ENCODE data around the gene FBXW8. TPM values are rescaled to one million over a fixed set of nuclear protein-coding genes. Genes with fewer than 3 reads are reported as not detected.
A peak's percentile ranks its signal among the peaks of the same experiment; 100 is the strongest.

The FBXW8 gene, protein sequence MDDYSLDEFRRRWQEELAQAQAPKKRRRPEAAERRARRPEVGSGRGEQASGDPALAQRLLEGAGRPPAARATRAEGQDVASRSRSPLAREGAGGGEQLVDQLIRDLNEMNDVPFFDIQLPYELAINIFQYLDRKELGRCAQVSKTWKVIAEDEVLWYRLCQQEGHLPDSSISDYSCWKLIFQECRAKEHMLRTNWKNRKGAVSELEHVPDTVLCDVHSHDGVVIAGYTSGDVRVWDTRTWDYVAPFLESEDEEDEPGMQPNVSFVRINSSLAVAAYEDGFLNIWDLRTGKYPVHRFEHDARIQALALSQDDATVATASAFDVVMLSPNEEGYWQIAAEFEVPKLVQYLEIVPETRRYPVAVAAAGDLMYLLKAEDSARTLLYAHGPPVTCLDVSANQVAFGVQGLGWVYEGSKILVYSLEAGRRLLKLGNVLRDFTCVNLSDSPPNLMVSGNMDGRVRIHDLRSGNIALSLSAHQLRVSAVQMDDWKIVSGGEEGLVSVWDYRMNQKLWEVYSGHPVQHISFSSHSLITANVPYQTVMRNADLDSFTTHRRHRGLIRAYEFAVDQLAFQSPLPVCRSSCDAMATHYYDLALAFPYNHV
- 16.4 and 17.6 TPM in 2 replicates for total RNA-seq
- polyA plus RNA-seq (2012), result 14.6 TPM

DNA sequence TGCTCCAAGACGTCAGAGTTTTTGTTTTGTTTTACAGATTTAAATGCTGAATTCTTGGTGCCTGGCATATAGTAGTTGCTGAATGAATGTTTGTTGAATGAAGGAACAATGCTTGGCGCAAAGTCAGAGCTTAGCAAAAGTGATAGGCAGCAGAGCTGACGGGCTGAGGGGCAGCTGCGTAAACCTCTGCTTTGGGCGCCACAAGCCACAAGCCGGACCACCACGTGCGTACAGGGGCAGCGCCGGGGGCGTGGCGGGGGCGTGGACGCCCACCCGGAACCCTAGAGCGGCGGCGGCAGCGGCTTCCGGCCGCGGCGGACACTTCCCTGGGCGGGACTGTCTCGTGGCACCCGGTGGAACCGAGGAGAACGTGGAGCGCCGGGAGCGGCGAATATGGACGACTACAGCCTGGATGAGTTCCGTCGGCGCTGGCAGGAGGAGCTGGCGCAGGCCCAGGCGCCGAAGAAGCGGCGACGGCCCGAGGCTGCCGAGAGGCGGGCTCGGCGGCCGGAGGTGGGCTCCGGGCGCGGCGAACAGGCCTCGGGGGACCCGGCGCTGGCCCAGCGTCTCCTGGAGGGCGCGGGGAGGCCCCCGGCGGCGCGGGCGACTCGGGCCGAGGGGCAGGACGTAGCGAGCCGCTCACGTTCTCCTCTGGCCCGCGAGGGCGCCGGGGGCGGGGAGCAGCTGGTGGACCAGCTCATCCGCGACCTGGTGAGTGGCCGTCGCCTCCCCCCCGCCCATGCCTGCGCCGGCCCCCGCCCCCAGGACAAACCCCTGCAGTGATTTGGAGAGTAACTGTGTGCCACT, at the start of gene FBXW8:
Gene FBXW8, plus strand, starts transcription at position 306 of the 807 bp plus-strand sequence. Its CDS starts 88 bp downstream, at position 394.
- DNase-seq (ENCODE audit: low read depth), result peak; percentile 87

DNA sequence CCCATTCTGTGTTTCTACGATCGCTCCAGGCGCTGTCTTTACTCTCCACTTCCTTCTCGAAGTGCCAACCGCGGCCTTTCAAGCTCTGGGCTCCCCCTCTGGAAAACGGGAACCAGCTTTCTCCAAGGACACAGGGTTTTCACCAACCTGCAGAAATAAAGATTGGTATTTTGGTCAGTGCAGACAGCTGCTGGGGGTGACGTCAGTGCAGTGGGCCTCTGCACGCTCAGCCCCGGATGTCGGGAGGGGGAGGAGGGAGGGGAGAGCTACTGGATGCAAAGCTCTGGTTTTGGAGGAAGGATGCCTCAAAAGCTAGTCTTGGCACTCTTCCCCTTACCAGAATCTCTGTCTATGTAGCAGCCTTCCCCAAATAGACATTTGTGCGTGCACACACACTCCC, 49.4 kb upstream of the FBXW8 start:
- DNase-seq (ENCODE audit: low read depth), result peak; percentile 82

DNA sequence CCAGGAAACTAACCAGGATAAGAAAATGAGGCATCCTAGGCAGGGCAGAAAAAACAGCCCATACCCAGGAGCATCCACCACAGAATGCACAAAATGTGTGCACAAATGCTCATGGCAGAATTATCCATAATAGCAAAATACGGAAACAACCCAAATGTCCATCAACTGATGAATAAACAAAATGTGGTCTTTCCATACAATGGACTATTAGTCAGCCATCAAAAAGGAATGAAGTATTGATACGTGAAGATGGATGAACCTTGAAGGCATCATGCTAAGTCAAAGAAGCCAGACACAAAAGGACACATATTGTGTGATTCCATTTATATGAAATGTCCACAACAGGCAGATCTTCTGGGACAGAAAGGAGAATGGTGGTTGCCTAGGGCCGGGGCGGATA, 48.6 kb upstream of the FBXW8 start:
- no peak for DNase-seq (ENCODE audit: low read depth)

DNA sequence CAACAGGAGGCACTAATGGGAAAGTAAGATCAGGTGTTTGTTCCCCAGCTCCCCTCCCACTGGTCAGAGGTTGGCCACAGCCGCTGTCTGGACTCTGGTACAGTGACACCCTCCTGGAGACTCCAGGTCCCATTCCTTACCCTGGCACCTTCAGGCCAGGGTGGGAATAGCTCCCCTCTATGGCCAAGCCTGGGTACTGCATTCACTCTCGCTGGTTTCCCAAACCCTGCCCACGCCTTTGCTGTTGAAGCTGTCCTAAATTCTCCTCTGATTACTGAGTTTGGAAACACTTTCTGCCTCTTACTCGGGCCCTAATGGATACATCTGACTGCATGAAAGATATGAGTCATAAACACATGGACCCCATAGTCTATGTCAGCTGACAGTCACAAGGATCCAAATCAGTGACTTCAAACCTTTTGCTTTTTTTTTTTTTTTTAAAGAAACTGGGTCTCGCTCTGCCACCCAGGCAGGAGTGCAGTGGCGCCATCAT, 47.4 kb upstream of the FBXW8 start:
- DNase-seq (ENCODE audit: low read depth), result no peak

DNA sequence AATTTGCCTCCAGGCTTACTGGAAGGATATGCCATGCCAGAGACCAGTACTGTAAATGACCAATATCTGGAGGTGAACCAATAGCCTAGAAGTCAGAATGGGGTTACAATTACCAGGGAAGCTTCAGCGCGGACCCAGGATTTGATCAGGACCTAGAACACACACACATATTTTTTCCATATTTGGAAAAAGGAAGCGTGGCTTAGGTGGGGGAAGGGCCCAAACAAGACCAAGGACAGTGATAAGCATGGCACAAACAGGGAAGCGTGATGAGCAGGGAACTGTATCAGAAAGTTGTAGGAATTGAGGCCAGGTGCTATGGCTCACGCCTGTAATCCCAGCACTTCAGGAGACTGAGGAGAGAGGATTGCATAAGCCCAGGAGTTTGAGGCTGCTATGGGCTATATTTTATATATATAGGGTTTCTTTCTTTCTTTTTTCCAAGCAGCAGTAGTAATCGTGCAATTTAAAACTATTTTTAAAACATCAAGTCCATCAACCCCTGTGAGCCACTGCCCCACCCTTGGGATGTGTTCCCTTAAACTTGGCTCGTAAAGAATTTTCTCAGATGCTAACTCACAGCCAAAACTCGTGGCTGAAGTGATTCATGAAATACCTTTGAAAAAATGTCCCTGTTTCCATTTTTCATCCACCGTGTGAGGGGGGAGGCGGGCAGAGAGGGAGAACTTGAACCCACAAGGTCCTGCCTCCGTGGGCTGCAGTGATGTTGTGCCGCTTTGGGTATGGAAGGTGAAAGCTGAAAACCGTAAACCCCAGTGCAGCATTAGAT, 46.2 kb upstream of the FBXW8 start:
- peak; percentile 52 for DNase-seq (ENCODE audit: low read depth)

DNA sequence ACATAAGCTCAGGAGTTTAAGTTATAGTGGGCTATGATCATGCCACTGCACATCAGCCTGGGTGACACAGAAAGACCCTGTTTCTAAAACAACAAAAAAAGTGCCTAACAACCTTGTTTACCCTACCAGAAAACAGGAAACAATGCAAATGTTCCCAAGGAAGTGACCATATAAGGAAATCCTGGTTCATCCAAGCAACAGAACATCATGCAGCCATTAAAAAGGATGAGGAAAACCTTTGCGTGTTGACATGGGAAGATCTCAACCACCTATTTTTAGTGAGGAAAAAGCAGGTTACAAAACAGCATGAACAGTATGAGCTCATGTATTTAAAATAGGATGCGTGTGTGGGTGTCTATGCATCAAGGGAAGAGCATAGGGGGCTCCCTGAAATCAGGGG, 43.2 kb upstream of the FBXW8 start:
- no peak for DNase-seq (ENCODE audit: low read depth)

DNA sequence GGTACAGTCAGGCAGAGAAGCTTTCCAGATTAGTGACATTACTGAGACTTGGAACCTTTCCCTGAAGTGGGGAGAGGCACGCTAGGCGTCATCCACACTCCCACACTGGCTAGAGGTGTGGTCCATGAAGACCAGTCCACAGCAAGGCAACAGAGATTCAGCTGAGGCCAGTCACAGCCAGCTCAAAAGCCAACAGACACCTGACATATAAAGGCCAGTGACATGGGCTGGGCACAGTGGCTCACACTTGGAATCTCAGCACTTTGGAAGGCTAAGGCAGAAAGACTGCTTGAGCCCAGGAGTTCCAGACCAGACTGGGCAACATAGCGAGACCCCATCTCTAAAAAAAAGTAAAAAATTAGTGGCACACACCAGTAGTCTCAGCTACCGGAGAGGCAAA, 40.4 kb upstream of the FBXW8 start:
- no peak for DNase-seq (ENCODE audit: low read depth)

DNA sequence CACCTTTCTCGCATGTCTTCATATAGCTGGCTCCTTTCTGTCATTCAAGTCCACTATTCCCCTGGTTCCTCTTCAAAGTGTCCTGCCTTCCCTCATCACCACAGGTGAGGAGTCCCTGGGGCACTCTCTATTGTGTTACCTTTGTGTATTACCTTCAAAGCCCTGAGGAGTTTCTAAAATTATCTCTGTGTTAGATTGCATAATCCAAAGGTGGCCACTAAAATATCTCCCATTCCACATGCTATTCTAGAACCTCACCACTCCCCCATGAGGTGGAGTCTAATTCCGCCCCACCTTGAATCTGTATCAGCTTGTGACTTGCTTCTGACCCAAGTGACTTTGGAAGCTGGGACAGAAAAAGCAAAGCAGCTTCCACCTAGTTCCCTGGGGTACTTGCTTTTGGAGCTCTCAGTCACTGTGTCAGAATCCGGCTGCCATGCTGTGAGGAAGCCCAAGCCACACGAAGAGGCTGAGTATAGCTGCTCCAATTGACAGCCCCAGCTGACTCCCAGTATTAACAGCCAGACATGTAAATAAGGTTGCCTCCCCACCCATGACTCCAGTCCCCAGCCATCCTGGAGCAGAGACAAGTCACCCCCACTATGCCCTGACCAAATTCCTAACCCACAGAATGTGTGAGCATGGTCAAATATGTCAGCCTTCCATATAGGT, 36.3 kb upstream of the FBXW8 start:
- no peak for DNase-seq (ENCODE audit: low read depth)

DNA sequence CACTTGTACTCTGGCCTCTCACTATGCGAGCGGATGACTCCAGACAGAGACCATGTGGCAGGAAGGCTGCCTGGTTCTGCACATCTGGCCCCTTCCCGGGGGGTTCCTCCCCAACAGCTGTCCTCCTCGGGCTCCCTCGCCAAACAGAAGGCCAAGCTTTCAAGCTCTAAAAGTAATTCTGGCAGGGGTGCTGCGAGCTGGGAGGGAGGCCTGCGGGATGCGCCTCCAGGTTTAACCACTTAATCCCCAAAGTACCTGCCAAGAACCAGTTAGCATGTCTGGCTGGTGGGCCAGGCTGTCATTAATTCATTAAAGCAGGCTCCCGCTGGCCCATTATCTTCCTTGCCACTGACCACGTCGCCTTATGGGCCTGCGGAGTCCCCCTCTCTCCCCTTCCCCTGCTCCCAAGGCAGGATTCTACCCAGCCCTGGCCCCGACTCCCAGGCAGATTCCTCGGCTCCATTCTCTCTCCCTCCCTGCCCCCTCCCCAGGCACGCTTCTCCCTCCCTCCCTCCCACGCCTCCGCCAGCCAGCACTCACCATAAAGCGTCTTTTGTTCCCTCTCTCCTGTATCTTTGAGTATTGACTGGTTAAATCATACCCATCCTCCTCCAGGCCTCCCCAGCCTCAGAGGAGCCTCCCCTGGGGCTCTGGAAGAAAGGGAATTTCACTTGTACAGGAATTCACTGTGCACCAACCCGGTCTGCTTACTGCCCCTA, 34.4 kb upstream of the FBXW8 start:
- no peak for DNase-seq (ENCODE audit: low read depth)

DNA sequence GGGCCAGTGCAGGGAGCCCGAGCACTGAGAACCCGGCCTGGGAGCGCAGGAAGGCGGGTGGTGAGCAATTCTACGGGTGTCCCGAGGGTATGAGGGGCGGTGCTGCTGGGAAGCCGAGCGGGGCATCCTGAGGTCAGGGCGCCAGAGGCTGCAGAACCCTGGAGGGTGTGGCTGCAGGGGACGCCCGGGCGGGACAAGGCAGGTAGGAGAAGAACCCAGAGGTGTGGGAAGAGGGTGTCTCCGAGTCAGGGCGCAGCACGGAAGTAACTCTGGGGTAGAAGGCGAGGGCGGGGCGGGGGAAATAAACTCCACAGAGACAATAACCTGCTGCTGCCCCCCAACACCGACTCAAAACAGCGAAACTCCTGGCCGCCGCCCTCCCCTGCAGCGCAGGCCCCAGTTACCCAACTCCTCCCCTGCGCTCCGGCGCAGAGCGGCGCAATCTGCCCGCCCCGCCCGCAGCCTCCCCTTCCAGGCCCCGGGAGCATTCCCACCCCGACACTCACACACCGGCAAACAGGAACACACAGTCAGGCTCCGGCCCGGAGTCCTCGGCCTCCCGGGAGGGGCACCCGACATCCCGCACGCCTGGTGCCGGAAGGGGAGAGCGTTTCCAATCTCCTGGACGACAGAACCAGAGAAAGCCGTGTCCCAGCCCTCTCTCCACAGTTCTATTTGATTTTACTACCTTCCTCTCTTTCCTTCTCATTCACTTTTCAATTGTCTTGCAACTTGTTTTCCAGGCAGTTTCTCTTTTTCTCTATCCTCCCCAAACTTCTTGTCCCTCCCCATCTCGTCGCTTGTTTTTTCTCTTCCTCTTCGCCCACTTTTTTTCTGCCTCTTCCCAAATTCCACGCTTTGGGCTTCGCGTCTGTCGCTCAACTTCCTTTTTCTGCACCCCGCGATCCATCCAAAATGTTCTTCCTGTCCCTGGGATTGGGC, 31.9 kb upstream of the FBXW8 start:
- DNase-seq (ENCODE audit: low read depth), result no peak

DNA sequence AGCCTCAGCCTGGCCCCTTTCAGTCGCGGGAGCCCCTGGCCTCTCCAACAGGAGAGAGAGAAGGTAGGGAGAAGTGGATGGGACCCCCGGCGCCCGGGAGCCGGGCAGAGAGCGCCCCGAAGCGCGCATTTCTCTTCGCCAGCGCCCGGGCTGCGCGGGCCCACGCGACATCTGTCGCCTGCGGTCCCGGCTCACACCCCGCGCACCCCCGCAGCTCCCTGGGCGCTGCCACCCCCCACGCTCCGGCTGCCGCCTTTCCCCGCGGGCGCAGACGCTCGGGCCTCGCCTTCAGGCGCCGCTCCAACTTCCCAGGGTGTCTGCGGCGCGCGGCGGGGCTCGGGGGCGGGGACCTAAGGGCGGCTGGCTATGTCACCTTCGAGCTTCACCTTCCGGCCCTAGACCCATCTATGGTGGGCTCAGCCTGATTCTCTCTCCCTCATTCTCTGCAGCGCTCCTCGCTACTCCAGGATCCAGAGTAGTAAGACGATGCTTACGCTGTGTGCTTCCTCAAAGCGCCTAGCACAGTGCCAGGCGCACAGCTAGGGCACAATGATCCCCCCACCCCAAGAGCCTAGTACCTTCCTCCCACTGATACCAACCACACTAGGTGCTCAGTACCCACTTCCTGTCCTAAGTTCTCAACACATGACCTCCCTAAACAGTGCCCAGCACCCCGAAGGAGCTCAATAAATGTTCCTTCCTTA, 31.1 kb upstream of the FBXW8 start:
- DNase-seq (ENCODE audit: low read depth), result no peak

DNA sequence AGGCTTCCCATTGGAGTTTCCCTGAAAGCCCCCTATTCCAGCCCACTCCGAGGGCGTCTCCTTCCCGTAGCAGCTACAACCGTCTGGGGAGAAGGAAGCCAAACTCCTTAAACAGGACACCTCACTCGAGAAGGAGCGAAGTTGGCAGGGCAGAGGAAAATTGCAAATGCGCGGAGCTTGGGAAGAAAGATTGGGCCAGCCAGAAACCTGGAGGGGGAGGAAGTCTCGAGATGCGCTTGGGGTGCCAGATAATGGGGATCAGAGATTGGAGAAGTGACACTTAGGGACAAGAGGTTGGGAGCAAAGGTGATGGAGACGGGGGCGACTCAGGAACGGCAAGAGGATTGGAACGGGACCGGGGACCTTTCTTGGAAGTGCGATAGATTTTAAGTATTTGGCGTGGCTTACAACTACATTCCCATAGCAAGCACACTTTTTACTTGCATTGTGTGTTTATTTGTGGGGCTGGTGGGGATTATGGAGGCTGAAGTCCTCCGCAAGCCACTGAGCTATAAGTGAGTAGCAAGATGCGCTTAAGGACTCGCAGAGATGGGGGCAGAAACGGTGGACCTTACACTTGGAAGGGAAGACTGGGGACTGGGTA, 30.4 kb upstream of the FBXW8 start:
- DNase-seq (ENCODE audit: low read depth), result no peak

DNA sequence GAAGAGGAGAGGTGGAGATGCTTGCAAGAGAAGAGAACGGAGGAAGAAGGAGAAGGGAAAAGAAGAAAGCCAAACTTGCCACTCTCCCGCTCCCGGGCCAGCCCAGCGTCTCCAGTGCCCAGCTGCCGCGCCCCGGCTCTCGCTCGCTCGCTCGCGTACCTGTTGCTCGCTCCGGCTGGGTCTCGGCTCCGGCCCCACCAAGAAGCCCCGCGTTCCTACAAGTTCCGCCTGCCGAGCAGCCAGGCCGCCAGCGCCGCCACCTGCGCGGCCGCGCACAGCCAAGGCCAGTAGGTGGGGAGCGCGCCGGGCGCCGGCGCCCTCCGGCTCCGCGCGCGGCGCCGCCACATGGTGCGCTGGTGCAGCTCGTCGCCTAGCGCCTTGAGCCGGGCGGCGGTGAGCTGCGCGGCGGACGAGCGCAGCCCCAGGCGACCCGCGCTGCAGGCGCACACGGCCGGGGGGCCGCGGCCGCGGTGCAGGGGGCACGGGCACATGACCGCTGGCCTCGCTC, 29.9 kb upstream of the FBXW8 start:
- DNase-seq (ENCODE audit: low read depth), result peak; percentile 28

DNA sequence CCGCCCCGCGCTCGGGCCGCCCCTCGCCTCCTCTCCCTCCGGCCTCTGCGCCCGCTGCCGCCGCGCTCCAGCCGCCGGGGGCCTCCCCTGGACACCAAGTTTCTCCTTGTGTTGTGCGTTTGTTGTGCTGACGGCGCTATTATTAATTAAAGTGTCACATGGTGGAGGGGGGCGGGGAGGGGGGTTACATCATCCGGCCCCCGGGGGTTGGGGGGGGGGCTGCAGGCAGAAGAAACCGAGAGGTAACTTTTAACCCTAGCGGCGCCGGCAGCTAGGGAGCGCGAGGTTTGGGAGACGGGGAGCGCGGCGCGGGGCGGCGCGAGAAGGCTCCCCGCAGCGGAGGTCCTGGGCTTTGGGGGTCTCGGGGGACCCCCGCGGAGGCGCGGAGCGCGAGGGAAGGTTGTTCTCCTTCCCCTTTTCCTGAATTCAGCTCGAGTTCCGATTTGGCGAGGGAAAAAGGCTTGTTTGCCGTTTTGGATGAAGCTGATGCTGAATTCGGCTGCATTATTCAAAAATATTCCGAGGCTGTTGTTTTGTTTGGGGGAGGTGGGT, 29.3 kb upstream of the FBXW8 start, which contains the start of gene HRK:
Gene HRK, minus strand, starts transcription at position 117 of the 552 bp plus-strand sequence. CDS start 134 bp downstream, outside the sequence.
- DNase-seq (ENCODE audit: low read depth), result no peak

DNA sequence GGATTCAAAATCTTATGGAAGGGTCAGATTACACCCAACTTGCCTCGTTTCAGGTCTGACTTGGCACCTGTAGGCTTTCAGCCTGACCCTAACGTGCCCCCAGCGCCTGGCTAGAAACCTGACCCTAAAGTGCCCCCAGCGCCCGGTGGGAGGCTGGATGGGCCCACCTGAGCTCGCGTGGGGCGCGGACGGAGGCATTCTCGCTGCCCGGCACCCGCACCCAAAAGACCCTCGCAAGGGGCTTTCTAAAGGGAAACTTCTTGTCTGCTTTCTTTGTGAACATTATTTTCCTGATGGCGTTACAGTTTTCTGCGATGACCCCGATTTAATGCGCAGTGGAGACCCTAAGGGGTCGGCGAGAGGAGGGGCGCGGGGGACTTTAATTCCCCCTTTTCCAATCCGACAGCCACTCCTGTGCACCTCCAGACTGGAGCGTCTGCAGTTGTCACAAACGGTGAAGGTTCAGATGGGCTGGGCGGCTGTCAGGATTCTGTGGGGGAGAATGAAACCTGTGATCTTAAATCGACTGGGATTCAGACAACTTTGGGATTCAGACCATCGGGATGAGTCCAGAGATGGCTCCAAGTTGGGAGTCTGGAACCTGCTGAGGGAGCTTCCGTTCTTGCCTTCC, 28.8 kb upstream of the FBXW8 start:
- peak; percentile 1 for DNase-seq (ENCODE audit: low read depth)

DNA sequence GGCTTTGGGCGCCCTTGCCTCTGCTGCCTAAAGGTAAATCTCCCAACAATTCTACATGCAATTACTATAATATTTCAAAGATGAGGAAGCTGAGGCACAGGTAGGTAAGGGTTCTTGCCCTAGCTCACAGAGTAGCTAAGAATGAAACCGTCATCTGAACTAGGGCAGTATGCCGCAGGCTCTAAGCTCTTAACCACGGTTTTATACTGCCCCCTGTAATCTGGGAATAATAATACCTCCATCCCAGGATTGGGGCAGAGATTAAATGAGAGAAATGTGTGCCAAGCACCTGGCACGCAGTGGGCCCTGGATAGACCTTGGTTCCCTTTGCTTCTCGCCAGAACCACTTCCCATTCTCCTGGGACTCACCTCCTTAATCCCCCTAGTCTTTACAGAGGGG, 28.0 kb upstream of the FBXW8 start:
- DNase-seq (ENCODE audit: low read depth), result peak; percentile 31

Data from myocyte (in vitro differentiated cells).